PC-3 (cell line): ENCODE data around the gene VRK3. TPM values are rescaled to one million over a fixed set of nuclear protein-coding genes. Genes with fewer than 3 reads are reported as not detected.

Experiments
- ATAC-seq: fragments of 200-7000 bp; cut with Tn5 transposase; 2 replicates; pipeline ENCODE4 v1.9.1; 2020; ENCODE audit warnings: mild to moderate bottlenecking, moderate library complexity
- BruUV-seq: library from RNA; stranded (reverse); fragments of 400-500 nt; replicated peaks from 2 replicates; lab custom pipeline; 2021; lab: Mats Ljungman, UMichigan
- CTCF ChIA-PET: fragments of 300-600 bp; sonication (Branson Sonifier 250); formaldehyde crosslinking; loops from one replicate; lab custom pipeline; 2022; ENCODE audit warnings: antibody characterized with exemption; lab: Charles Lee
- POLR2A ChIA-PET: fragments of 300-600 bp; sonication (Branson Sonifier 250); formaldehyde crosslinking; loops from one replicate; lab custom pipeline; 2022; ENCODE audit warnings: antibody characterized with exemption; ENCODE audit not compliant: unreplicated experiment; lab: Charles Lee
- DNase-seq: peaks from one replicate; pipeline ENCODE4 v3.0.0-alpha.2; 2015
- H2AFZ ChIP-seq: fragments of 300-600 bp; sonication (generic); 2 replicates; pipeline ENCODE4 v1.6.0; 2016; ENCODE audit warnings: antibody characterized with exemption, low read length
- H3F3A ChIP-seq: fragments of 300-600 bp; sonication (generic); one replicate; pipeline ENCODE4 v1.6.0; 2017; ENCODE audit warnings: antibody characterized with exemption, low read length, control low read depth, mild to moderate bottlenecking; ENCODE audit not compliant: unreplicated experiment
- H3K27ac ChIP-seq: fragments of 300-600 bp; sonication (generic); 2 replicates; pipeline ENCODE4 v1.5.1; 2016; ENCODE audit warnings: mild to moderate bottlenecking, low read length
- H3K27me3 ChIP-seq: fragments of 300-600 bp; sonication (generic); 2 replicates; pipeline ENCODE4 v1.6.1; 2016; ENCODE audit warnings: low read length, mixed read lengths
- H3K36me3 ChIP-seq: fragments of 300-600 bp; sonication (generic); 2 replicates; pipeline ENCODE4 v1.6.1; 2016; ENCODE audit warnings: low read depth, mixed run types, low read length, mixed read lengths
- H3K4me1 ChIP-seq: fragments of 300-600 bp; sonication (generic); 2 replicates; pipeline ENCODE4 v1.5.1; 2016; ENCODE audit warnings: low read length; ENCODE audit not compliant: insufficient read depth
- H3K4me2 ChIP-seq: fragments of 300-600 bp; sonication (generic); 2 replicates; pipeline ENCODE4 v1.6.0; 2016; ENCODE audit warnings: low read length
- H3K4me3 ChIP-seq: fragments of 300-600 bp; sonication (generic); 2 replicates; pipeline ENCODE4 v1.5.1; 2016; ENCODE audit warnings: mild to moderate bottlenecking, low read length, mixed read lengths
- H3K79me2 ChIP-seq: fragments of 300-600 bp; sonication (generic); 2 replicates; pipeline ENCODE4 v1.6.1; 2017; ENCODE audit warnings: low read length, mixed read lengths
- H3K9ac ChIP-seq: fragments of 300-600 bp; sonication (generic); 2 replicates; pipeline ENCODE4 v1.6.0; 2016; ENCODE audit warnings: mild to moderate bottlenecking, low read length
- H3K9me2 ChIP-seq: fragments of 300-600 bp; sonication (generic); replicated peaks from 2 replicates; pipeline ENCODE4 v1.6.1; 2016; ENCODE audit warnings: mixed run types, low read length, mixed read lengths
- H3K9me3 ChIP-seq: fragments of 300-600 bp; sonication (generic); 2 replicates; pipeline ENCODE4 v1.6.1; 2016; ENCODE audit warnings: low read length, mixed read lengths
- H4K20me1 ChIP-seq: fragments of 300-600 bp; sonication (generic); 2 replicates; pipeline ENCODE4 v1.6.1; 2016; ENCODE audit warnings: low read length, mixed read lengths
- EZH2 ChIP-seq: fragments of 300-600 bp; sonication (generic); IDR thresholded peaks from one replicate; pipeline ENCODE4 v1.6.1; 2017; ENCODE audit warnings: antibody characterized with exemption, mild to moderate bottlenecking, low read length; ENCODE audit not compliant: unreplicated experiment
- EZH2phosphoT487 ChIP-seq: fragments of 300-600 bp; sonication (generic); IDR thresholded peaks from 2 replicates; pipeline ENCODE4 v1.6.1; 2018; ENCODE audit warnings: mild to moderate bottlenecking, antibody characterized with exemption, low read length, borderline replicate concordance
- intact Hi-C: fragments of 100-400 bp; cut with micrococcal nuclease; formaldehyde crosslinking; loops from 2 replicates; pipeline ENCODE4 v1.9.0; 2023
- total RNA-seq: library from RNA; depleted of rRNA; stranded (reverse); fragments of >200 nt; gene quantifications from 2 replicates; pipeline ENCODE4 v1.2.3, GENCODE V29; 2014
- TF ChIP-seq, protein P1 (sequence below): fragments of 300-600 bp; sonication (generic); conservative IDR thresholded peaks from 2 replicates; pipeline ENCODE4 v1.5.1; 2017; ENCODE audit warnings: antibody characterized with exemption, low read depth, mild to moderate bottlenecking, low read length

Gene VRK3
- total RNA-seq, 1 experiment from 2014 or later, result 36.3 TPM

DNA sequence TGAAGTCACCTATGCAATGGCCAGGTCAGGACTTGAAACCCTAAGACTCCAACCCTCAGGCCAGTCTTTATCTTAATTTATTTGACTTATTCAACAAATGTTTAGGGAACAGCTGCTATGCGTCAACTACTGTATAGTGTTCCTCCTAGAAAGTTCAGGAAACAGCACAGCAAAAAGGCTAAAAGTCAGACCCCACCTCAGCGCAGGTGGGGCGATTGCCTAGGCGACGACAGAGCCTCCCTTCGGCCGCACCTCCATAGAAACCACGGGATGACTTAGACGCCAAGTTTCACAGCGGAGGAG lies 502 bp downstream of the VRK3 start:
- peak overlapping the region; percentile 91 for H3K9ac ChIP-seq
- H4K20me1 ChIP-seq, result 0 out of 2 replicates have a peak, but pooled peaks cover 5% of the 10 kb centered on the region
- no peak for DNase-seq
- no peaks in the 10 kb centered on the region for H3K9me3 ChIP-seq
- CTCF ChIA-PET, result no interaction called here
- no peaks in the 10 kb centered on the region for H3F3A ChIP-seq
- peak overlapping the region; percentile 94 for H2AFZ ChIP-seq
- H3K9me2 ChIP-seq, result no peaks in the 10 kb centered on the region
- H3K4me2 ChIP-seq, result peak overlapping the region; percentile 98
- peak overlapping the region; percentile 95 for H3K4me3 ChIP-seq
- POLR2A ChIA-PET, result no interaction called here
- peak overlapping the region; percentile 62 for H3K27ac ChIP-seq
- ATAC-seq, result peak; percentile 32
- H3K79me2 ChIP-seq, result peaks cover 84% of the 10 kb centered on the region
- TF ChIP-seq, protein P1, sequence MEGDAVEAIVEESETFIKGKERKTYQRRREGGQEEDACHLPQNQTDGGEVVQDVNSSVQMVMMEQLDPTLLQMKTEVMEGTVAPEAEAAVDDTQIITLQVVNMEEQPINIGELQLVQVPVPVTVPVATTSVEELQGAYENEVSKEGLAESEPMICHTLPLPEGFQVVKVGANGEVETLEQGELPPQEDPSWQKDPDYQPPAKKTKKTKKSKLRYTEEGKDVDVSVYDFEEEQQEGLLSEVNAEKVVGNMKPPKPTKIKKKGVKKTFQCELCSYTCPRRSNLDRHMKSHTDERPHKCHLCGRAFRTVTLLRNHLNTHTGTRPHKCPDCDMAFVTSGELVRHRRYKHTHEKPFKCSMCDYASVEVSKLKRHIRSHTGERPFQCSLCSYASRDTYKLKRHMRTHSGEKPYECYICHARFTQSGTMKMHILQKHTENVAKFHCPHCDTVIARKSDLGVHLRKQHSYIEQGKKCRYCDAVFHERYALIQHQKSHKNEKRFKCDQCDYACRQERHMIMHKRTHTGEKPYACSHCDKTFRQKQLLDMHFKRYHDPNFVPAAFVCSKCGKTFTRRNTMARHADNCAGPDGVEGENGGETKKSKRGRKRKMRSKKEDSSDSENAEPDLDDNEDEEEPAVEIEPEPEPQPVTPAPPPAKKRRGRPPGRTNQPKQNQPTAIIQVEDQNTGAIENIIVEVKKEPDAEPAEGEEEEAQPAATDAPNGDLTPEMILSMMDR, result no peak
- TF ChIP-seq EZH2, result no peak
- no peak for TF ChIP-seq EZH2phosphoT487
- intact Hi-C loops, result loop anchor here (1.0 to 10.0 kb wide), 2 partner anchors 20 to 90 kb away; no protein-coding TSS in a partner anchor
- no peaks in the 10 kb centered on the region for H3K27me3 ChIP-seq
- peaks cover 9% of the 10 kb centered on the region for H3K36me3 ChIP-seq
- H3K4me1 ChIP-seq, result peaks cover 41% of the 10 kb centered on the region
- BruUV-seq, result TSS peak; percentile 82

DNA sequence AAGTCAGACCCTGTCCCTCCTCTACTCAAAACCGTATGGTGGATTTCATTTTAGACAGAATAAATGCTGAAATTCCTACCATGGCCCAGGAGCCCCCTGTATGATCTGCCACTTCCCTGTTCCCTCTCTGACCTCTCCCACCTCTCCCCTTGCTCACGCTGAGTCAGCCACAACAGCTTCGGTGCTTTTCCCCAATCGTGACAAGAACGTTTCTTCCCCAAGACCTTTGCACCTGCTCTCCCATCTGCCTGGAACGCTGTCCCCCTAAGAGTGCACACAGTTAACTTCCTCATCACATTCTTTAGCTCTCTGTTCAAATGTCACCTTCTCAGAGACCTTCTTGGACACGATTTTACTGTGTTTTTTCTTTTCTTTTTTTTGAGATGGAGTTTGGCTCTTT lies 2.3 kb downstream of the VRK3 start:
- no TSS peak for BruUV-seq
- peaks cover 66% of the 10 kb centered on the region for H3K79me2 ChIP-seq
- no peak for ATAC-seq
- no peak overlapping the region for H3K27ac ChIP-seq
- no peak overlapping the region for H3K4me2 ChIP-seq
- H3K4me3 ChIP-seq, result no peak overlapping the region
- no peak for DNase-seq
- peaks cover 11% of the 10 kb centered on the region for H3K36me3 ChIP-seq
- POLR2A ChIA-PET, result no interaction called here
- no peaks in the 10 kb centered on the region for H3F3A ChIP-seq
- no peaks in the 10 kb centered on the region for H3K9me2 ChIP-seq
- H4K20me1 ChIP-seq, result no peaks in the 10 kb centered on the region
- H3K9ac ChIP-seq, result no peak overlapping the region
- intact Hi-C loops, result loop anchor here (10.0 kb wide), 1 partner anchor 88 kb away; no protein-coding TSS in a partner anchor
- peaks cover 41% of the 10 kb centered on the region for H3K4me1 ChIP-seq
- no peak overlapping the region for H2AFZ ChIP-seq
- no peaks in the 10 kb centered on the region for H3K27me3 ChIP-seq
- CTCF ChIA-PET, result no interaction called here
- TF ChIP-seq, protein P1, result no peak
- no peak for TF ChIP-seq EZH2phosphoT487
- TF ChIP-seq EZH2, result no peak
- H3K9me3 ChIP-seq, result no peaks in the 10 kb centered on the region

DNA sequence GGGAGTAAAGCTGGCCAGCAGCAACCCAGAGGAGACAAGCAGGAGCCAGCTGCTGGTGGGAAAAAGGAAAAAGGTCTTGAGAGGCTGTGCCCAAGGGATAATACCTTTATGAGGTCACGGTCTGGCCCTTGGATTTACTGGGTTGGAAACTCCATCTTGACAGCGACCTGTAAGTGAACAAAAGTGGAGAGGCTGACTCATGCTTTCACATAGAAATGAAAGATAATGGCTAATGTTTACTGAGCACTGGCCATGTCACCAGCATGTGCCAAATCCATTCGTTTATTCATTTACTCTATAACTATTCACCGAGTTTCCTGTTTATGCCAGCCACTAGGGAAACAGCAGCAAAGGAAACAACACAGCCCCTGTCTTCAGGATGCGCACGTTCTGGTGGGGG lies 4.7 kb downstream of the VRK3 start:
- TF ChIP-seq, protein P1, result no peak
- no peak for TF ChIP-seq EZH2phosphoT487
- no peak for TF ChIP-seq EZH2
- CTCF ChIA-PET, result no interaction called here
- Histone ChIP-seq H3K9me2 (no peaks in the 10 kb centered on the region), H3K27ac (peak overlapping the region; percentile 30; the same call in 1 of the 2 replicates), H3K36me3 (peaks cover 26% of the 10 kb centered on the region), H3K4me1 (peaks cover 27% of the 10 kb centered on the region), H3K27me3 (no peaks in the 10 kb centered on the region), H3F3A (no peaks in the 10 kb centered on the region), H3K4me3 (no peak overlapping the region), H4K20me1 (no peaks in the 10 kb centered on the region), H2AFZ (no peak overlapping the region), H3K4me2 (no peak overlapping the region), H3K9ac (no peak overlapping the region), H3K9me3 (no peaks in the 10 kb centered on the region), H3K79me2 (peaks cover 45% of the 10 kb centered on the region)
- intact Hi-C loops, result loop anchor here (10.0 kb wide), 1 partner anchor 86 kb away; no protein-coding TSS in a partner anchor
- no peak for ATAC-seq
- peak; percentile 40 for DNase-seq
- no TSS peak for BruUV-seq
- POLR2A ChIA-PET, result no interaction called here
